MM.1S (cell line): ENCODE measurements around the gene PPP4R4.

ENCODE experiments used
- DNase-seq: peaks from one replicate; pipeline ENCODE4 v3.0.0-alpha.2; 2015
- H2AFZ ChIP-seq: fragments of 300-600 bp; sonication (generic); 2 replicates; pipeline ENCODE4 v1.6.0; 2016; ENCODE audit warnings: antibody characterized with exemption, low read length
- H3F3A ChIP-seq: fragments of 300-600 bp; sonication (generic); 2 replicates; pipeline ENCODE4 v1.6.1; 2016; ENCODE audit warnings: mild to moderate bottlenecking, antibody characterized with exemption, low read length, moderate library complexity, mixed read lengths; ENCODE audit not compliant: insufficient read depth
- H3K27ac ChIP-seq: fragments of 300-600 bp; sonication (generic); 2 replicates; pipeline ENCODE4 v1.5.1; 2016; ENCODE audit warnings: mild to moderate bottlenecking, low read length
- H3K27me3 ChIP-seq: fragments of 300-600 bp; sonication (generic); replicated peaks from 2 replicates; pipeline ENCODE4 v1.6.0; 2016; ENCODE audit warnings: low read length; ENCODE audit not compliant: insufficient read depth
- H3K36me3 ChIP-seq: fragments of 300-600 bp; sonication (generic); replicated peaks from 2 replicates; pipeline ENCODE4 v1.6.1; 2016; ENCODE audit warnings: mild to moderate bottlenecking, low read length, mixed read lengths; ENCODE audit not compliant: insufficient read depth
- H3K4me1 ChIP-seq: fragments of 300-600 bp; sonication (generic); 2 replicates; pipeline ENCODE4 v1.6.1; 2016; ENCODE audit warnings: low read length, mixed read lengths
- H3K4me2 ChIP-seq: fragments of 300-600 bp; sonication (generic); 2 replicates; pipeline ENCODE4 v1.6.0; 2016; ENCODE audit warnings: low read depth, low read length
- H3K4me3 ChIP-seq: fragments of 300-600 bp; sonication (generic); 2 replicates; pipeline ENCODE4 v1.5.1; 2016; ENCODE audit warnings: low read length, mixed read lengths
- H3K79me2 ChIP-seq: fragments of 300-600 bp; sonication (generic); 2 replicates; pipeline ENCODE4 v1.6.1; 2016; ENCODE audit warnings: mixed run types, low read length, mixed read lengths
- H3K9ac ChIP-seq: fragments of 300-600 bp; sonication (generic); 2 replicates; pipeline ENCODE4 v1.6.1; 2016; ENCODE audit warnings: low read length, mixed read lengths
- H3K9me2 ChIP-seq: fragments of 300-600 bp; sonication (generic); replicated peaks from 2 replicates; pipeline ENCODE4 v1.6.1; 2016; ENCODE audit warnings: mild to moderate bottlenecking, low read length, mixed read lengths; ENCODE audit not compliant: insufficient read depth
- H3K9me3 ChIP-seq: fragments of 300-600 bp; sonication (generic); replicated peaks from 2 replicates; pipeline ENCODE4 v1.6.1; 2016; ENCODE audit warnings: mild to moderate bottlenecking, low read length, mixed read lengths; ENCODE audit not compliant: insufficient read depth
- H4K20me1 ChIP-seq: fragments of 300-600 bp; sonication (generic); 2 replicates; pipeline ENCODE4 v1.6.1; 2016; ENCODE audit warnings: mild to moderate bottlenecking, low read length, moderate library complexity, mixed read lengths; ENCODE audit not compliant: insufficient read depth
- CTCF ChIP-seq: fragments of 300-600 bp; sonication (generic); IDR thresholded peaks from 2 replicates; pipeline ENCODE4 v1.5.1; 2016; ENCODE audit warnings: antibody characterized with exemption, low read length, mixed read lengths
- EZH2 ChIP-seq: fragments of 300-600 bp; sonication (generic); optimal IDR thresholded peaks from 2 replicates; pipeline ENCODE3; 2017; ENCODE audit warnings: low read depth, mild to moderate bottlenecking, antibody characterized with exemption, low read length, mixed read lengths
- EZH2phosphoT487 ChIP-seq: fragments of 300-600 bp; sonication (generic); IDR thresholded peaks from 2 replicates; pipeline ENCODE4 v1.6.1; 2018; ENCODE audit warnings: antibody characterized with exemption, low read length

The PPP4R4 gene

DNA sequence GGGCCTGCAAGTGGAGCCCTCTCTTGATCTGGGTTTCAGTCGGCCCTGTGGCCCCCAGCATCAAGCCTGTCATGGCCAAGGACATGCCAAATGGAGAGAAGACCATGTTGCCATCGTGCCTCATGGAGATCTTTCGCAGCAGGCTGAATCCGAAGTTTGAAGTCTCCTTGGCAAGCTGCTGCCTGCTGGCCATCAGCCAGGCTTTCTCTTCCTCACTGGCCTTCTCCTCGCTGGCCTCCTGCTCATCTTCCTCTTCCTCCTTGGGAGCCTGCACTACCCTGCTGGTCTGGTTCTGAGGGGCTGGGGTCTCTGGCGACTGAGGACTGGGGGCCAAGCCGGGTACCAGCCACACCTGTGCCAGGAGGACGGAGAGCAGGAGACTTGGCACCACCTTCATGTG is 116.1 kb downstream of the PPP4R4 start:
- Histone ChIP-seq H3K9me2 (no peaks in the 10 kb centered on the region), H3K27me3 (no peaks in the 10 kb centered on the region), H3K4me3 (no peak overlapping the region), H4K20me1 (no peaks in the 10 kb centered on the region), H3K79me2 (no peaks in the 10 kb centered on the region), H3K4me1 (no peaks in the 10 kb centered on the region), H3K9ac (no peak overlapping the region), H3K9me3 (no peaks in the 10 kb centered on the region), H3K27ac (no peak overlapping the region), H3K4me2 (no peak overlapping the region), H3K36me3 (no peaks in the 10 kb centered on the region), H2AFZ (no peak overlapping the region), H3F3A (no peaks in the 10 kb centered on the region)
- no peak for TF ChIP-seq EZH2
- no peak for TF ChIP-seq CTCF
- TF ChIP-seq EZH2phosphoT487 = no peak
- DNase-seq = no peak

GRCh38 chr14:94291159-94291905 is 117.2 kb downstream of the PPP4R4 start:
- Histone ChIP-seq H3F3A (no peaks in the 10 kb centered on the region), H3K27me3 (no peaks in the 10 kb centered on the region), H3K9ac (no peak overlapping the region), H3K27ac (no peak overlapping the region), H3K9me3 (no peaks in the 10 kb centered on the region), H3K36me3 (no peaks in the 10 kb centered on the region), H4K20me1 (no peaks in the 10 kb centered on the region), H2AFZ (no peak overlapping the region), H3K9me2 (no peaks in the 10 kb centered on the region), H3K79me2 (no peaks in the 10 kb centered on the region), H3K4me3 (no peak overlapping the region), H3K4me1 (no peaks in the 10 kb centered on the region), H3K4me2 (no peak overlapping the region)
- DNase-seq = no peak
- TF ChIP-seq CTCF (no peak), EZH2 (no peak), EZH2phosphoT487 (no peak)

- H3F3A ChIP-seq = no peaks in the 10 kb centered on the region
- no peak for DNase-seq
- H3K27me3 ChIP-seq = no peaks in the 10 kb centered on the region
- H3K9ac ChIP-seq = no peak overlapping the region
- no peaks in the 10 kb centered on the region for H3K4me1 ChIP-seq
- no peak overlapping the region for H3K4me3 ChIP-seq
- H3K27ac ChIP-seq = no peak overlapping the region
- H3K9me2 ChIP-seq = no peaks in the 10 kb centered on the region
- no peaks in the 10 kb centered on the region for H4K20me1 ChIP-seq
- H2AFZ ChIP-seq = no peak overlapping the region
- H3K9me3 ChIP-seq = no peaks in the 10 kb centered on the region
- no peaks in the 10 kb centered on the region for H3K36me3 ChIP-seq
- H3K79me2 ChIP-seq = no peaks in the 10 kb centered on the region
- TF ChIP-seq CTCF (no peak), EZH2phosphoT487 (no peak), EZH2 (no peak)
- H3K4me2 ChIP-seq = no peak overlapping the region
Measured at GRCh38 chr14:94291906-94292525, 117.9 kb downstream of the PPP4R4 start.
